NAMALWA (cell line): Measurements from ENCODE around the gene PIEZO1.
A peak's percentile ranks its signal among the peaks of the same experiment; 100 is the strongest.

ENCODE experiments used
- DNase-seq: peaks from one replicate; pipeline ENCODE4 v3.0.0-alpha.2; 2015; ENCODE audit warnings: low spot score

PIEZO1 gene

DNA sequence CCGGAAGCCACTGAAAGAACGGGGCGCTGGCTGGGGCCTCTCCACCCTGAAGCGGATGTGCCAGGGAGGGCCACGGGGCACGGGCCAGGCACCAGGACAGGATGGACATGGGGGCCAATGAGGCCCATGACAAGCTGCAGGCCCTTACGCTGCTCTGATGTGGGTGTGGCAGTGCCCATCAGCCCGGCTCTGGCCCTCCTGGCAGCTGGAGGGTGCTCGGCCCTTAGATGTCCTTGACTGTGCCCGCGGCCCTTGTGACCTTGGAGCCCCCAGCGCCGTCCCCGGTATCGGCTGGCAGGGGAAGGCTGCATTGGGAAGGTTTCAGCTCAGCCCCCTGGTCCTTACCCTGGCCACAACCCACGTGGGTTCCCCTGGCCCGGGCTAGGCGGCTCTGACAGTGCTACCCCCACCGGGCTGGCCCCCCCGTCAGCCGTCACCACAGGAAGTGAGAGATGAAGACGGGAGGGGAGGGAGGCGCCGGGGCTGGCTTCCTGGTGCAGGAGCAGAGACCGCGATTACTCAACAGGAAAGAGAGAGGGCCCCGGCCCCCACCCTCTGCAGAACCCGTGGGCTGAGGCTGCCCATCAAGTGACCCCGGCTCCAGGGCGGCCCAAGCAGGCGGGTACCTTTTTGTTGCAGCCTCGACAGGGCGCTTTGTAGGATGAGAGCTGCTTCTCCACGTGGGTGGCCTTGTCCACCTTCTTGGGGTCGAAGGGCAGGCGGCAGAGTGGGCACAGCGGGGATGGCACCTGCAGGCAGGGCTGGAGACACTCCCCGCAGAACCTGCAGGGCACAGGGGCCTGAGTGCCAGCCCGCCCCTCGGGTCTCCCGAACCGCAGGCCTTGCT is 84.2 kb downstream of the PIEZO1 start:
- DNase-seq: peak; percentile 80

GRCh38 chr16:88700322-88700635 is 84.7 kb downstream of the PIEZO1 start:
- no peak for DNase-seq

GRCh38 chr16:88699180-88699579 is 85.8 kb downstream of the PIEZO1 start:
- DNase-seq: no peak

DNA sequence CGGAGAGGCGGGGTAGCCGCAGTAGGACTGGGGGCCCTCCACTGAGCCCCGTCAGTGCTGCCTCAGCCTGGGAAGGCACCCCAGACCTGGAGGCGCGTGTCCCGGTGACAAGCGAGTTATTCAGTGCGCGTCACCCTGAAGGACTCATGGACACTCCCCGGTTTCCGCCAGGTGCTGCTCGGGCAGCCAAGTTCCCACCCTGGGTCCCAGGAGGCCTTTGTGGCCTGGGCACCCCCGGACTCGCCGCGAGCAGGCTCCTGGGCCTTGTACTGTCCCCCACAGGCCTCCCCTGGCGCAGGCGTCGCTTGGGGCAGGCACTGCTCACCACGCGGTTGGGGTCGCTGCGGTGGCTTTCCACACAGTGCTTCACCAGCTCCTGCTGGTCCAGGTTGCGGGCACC is 86.4 kb downstream of the PIEZO1 start:
- no peak for DNase-seq

- no peak for DNase-seq
These were observed 87.0 kb downstream of the PIEZO1 start for GRCh38 chr16:88697831-88698615.

DNA sequence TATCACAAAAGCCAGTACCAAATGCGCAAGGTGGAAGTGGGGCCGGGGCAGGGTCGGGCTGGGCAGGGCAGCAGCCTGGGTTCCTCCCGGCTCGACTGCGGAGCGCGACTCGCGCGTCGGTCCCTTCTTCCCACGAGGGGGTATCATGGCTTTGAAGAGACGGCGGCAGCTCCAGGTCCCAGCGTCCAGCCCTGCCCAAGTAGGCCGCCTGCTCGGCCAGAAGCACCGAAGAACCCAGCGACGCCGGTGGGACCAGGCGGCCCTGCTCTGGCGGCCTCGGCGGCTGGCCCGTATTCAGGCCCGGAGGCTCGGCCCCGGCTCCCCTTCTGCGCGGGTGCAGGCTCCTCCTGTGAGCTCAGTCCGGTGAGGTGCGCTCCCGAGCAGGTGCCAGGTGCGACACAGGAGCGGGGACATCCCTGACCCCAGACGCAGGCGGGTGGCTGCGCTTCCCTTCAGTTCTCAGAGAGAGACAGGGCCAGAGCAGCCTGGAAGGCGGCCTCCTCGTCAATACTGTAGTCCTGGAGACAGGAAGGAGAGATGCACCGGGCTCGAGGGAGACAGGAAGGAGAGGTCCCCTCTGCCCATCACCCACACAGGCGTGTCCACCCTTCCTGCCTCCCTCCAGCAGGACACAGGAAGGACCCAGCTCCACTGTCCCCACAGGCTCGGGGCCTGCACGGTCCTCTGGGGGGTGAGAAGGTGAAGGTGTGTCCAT is 87.7 kb downstream of the PIEZO1 start:
- DNase-seq: no peak

DNA sequence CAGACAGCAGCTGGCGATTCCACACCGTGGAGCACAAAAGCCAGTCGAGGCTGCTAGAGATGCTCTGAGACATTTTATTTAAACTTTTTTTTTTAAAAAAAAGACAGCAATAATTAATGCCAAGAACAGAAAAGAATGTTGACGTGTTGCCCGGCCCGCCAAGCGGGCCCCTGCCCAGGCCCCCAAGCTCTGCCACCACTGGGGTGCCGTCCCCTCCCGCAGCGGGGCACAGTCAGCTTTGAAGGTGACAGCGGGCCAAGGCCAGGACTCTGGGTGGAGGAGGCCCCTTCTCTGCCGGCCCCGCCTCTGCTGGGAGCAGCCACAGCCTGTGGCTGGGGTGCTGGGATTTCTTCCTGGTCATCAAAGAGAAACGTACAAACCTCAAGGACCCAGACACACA is 88.6 kb downstream of the PIEZO1 start:
- DNase-seq: no peak

DNA sequence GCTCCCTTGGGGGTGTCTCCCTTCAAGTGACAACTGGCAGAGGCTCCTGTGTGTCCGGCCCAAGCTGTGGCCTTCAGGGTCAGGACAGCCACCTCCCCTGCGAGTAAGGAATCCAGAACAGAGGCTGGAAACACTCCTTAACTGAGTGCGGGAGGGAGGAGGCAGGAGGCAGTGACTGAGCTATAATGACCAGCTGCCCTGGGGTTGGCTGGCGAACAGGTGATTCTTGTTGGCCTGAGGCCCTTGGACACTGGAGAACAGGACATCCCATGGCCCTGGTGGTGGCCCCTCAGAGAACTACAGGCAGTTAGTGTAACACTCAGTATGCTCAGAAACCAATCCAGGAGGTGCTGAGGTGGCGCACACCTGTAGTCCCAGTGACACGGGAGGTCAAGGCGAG is 89.3 kb downstream of the PIEZO1 start:
- DNase-seq: no peak

- no peak for DNase-seq
These were observed 89.8 kb downstream of the PIEZO1 start for GRCh38 chr16:88695218-88695617.

GRCh38 chr16:88694221-88695087 is 90.6 kb downstream of the PIEZO1 start:
- DNase-seq: no peak

GRCh38 chr16:88693420-88694177 is 91.4 kb downstream of the PIEZO1 start:
- DNase-seq: no peak

GRCh38 chr16:88692861-88693260 is 92.2 kb downstream of the PIEZO1 start:
- DNase-seq: no peak

DNA sequence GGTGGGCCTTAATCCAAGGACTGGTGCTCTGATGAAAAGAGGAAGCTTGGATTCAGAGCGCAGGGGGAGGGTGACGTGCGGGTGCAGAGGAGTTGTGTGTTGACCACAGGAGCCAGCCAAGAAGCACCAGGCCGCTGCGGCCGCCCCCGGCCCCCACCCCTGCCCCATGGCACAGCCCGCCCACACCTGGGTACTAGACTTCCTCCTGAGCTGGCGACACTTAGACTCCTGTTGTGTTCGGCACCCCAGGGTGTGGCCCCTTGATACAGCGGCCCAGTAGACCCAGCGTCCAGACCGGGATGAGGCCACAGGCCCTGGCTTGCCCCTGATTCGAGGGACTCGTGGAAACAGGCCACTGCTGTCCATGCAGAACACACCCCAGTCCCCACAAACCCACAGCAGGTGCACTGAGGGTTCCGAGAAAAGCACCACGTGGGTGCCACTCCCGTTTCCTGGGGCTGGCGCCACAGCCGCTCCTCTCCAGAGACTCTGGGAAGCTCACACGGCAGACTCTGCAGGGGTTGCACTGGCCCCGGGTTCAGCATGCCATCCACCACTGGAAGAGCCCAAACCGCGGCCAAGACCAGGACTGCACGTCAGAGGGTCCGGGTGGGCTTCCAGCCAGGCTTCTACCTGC is 93.0 kb downstream of the PIEZO1 start:
- no peak for DNase-seq

DNA sequence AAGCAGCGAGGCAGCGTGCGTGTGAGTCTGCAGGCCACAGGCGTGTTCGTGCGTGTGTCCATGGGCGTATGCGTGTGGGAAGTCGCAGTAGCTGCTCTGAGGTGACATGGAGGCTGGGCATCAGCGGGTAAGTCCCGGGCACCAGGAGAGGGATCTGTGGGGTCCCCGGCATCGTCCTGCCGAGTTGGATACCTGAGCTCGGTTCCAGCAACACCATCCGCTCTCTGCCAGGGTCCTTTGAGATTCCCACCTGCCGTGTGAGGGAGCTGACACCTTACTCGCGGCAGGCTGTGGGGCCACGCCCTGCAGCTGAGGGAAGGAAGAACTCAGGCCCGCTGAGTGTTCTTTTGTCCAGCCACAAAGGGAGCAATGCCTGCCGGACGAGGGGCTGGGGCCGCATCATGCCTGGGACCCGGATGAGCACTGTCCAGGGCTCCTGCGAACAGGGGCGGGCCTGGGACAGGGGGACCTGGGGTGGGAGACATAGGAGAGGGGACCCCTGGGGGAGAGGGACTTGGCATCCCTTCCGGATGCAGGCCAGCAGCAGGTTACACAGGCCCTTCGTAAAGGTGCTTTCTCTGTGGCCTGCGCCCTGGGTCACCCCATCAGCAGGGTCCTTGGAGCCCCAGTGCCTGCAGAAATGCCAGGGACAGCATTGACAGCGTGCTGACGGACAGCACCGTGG is 93.7 kb downstream of the PIEZO1 start:
- DNase-seq: no peak

- no peak for DNase-seq
These were observed 94.5 kb downstream of the PIEZO1 start for GRCh38 chr16:88690341-88691128.

GRCh38 chr16:88688013-88688778 is 96.8 kb downstream of the PIEZO1 start:
- no peak for DNase-seq

- DNase-seq: no peak
These were observed 97.4 kb downstream of the PIEZO1 start for GRCh38 chr16:88687676-88688012.

DNA sequence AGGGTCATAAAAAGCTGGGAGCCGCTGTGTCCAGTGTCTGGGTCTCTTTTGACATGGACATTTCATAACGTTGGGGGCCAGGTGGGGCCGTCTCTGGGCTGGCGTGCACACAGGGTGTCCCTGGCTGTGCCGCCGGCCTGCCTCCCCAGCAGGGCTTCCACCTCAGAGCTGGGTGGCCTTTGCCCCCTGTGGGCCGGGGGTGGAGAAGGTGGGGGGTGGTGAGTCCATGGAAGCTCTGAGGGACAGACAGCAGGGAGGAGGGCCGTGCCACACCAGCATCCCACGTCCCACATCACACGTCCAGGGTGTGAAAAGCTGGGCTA is 97.8 kb downstream of the PIEZO1 start:
- no peak for DNase-seq
